GM23338 (cell line): ENCODE measurements around the gene STARD13. TPM values are rescaled to one million over a fixed set of nuclear protein-coding genes. Genes with fewer than 3 reads are reported as not detected.

Experiments
- ATAC-seq: fragments of 200-7000 bp; cut with Tn5 transposase; 3 replicates; pipeline ENCODE4 v1.9.1; 2020
- DNase-seq: peaks from one replicate; pipeline ENCODE4 v3.0.0-alpha.2; 2015; ENCODE audit warnings: low spot score
- H2AFZ ChIP-seq: fragments of 200-600 bp; sonication (generic); 2 replicates; pipeline ENCODE4 v1.8.0; 2016; ENCODE audit warnings: antibody characterized with exemption, mild to moderate bottlenecking, moderate library complexity
- H3F3A ChIP-seq: fragments of 200-600 bp; sonication (generic); replicated peaks from 2 replicates; pipeline ENCODE4 v1.8.0; 2017; ENCODE audit warnings: antibody characterized with exemption, mixed run types, low read depth
- H3K27ac ChIP-seq: fragments of 200-600 bp; sonication (generic); 2 replicates; pipeline ENCODE4 v1.6.1; 2016; ENCODE audit warnings: low read depth
- H3K27me3 ChIP-seq: fragments of 200-600 bp; sonication (generic); 2 replicates; pipeline ENCODE4 v1.8.0; 2016; ENCODE audit warnings: mild to moderate bottlenecking, mixed run types, moderate library complexity; ENCODE audit not compliant: insufficient read depth
- H3K36me3 ChIP-seq: fragments of 200-600 bp; sonication (generic); 2 replicates; pipeline ENCODE4 v1.8.0; 2016; ENCODE audit warnings: mild to moderate bottlenecking; ENCODE audit not compliant: insufficient read depth
- H3K4me1 ChIP-seq: fragments of 200-600 bp; sonication (generic); 2 replicates; pipeline ENCODE4 v1.8.0; 2016; ENCODE audit warnings: mild to moderate bottlenecking, moderate library complexity; ENCODE audit not compliant: insufficient read depth
- H3K4me2 ChIP-seq: fragments of 200-600 bp; sonication (generic); 2 replicates; pipeline ENCODE4 v1.7.1; 2017; ENCODE audit warnings: mixed run types
- H3K4me3 ChIP-seq: fragments of 200-600 bp; sonication (generic); 2 replicates; pipeline ENCODE4 v1.6.1; 2016; ENCODE audit warnings: mixed run types
- H3K79me2 ChIP-seq: fragments of 200-600 bp; sonication (generic); replicated peaks from 2 replicates; pipeline ENCODE4 v1.8.0; 2017; ENCODE audit warnings: mild to moderate bottlenecking; ENCODE audit not compliant: insufficient read depth
- H3K9me2 ChIP-seq: fragments of 200-600 bp; sonication (generic); 2 replicates; pipeline ENCODE4 v1.8.0; 2017; ENCODE audit not compliant: insufficient read depth
- H4K20me1 ChIP-seq: fragments of 200-600 bp; sonication (generic); replicated peaks from 2 replicates; pipeline ENCODE4 v1.8.0; 2017; ENCODE audit warnings: mild to moderate bottlenecking; ENCODE audit not compliant: insufficient read depth
- H3K27ac Mint-ChIP-seq: 2 replicates; pipeline ENCODE4 v1.8.0; 2020; ENCODE audit warnings: inconsistent platforms, mild to moderate bottlenecking, moderate library complexity, mixed read lengths
- H3K27me3 Mint-ChIP-seq: 3 replicates; pipeline ENCODE4 v1.8.0; 2022; ENCODE audit warnings: low read depth, mild to moderate bottlenecking, moderate library complexity, mixed read lengths, inconsistent platforms; ENCODE audit not compliant: insufficient read depth, poor library complexity
- H3K36me3 Mint-ChIP-seq: 3 replicates; pipeline ENCODE4 v1.8.0; 2021; ENCODE audit warnings: low read depth, mild to moderate bottlenecking, inconsistent platforms, moderate library complexity, mixed read lengths
- H3K4me1 Mint-ChIP-seq: 3 replicates; pipeline ENCODE4 v1.8.0; 2020; ENCODE audit warnings: mild to moderate bottlenecking, inconsistent platforms, mixed read lengths
- H3K4me3 Mint-ChIP-seq: 3 replicates; pipeline ENCODE4 v1.8.0; 2021; ENCODE audit warnings: moderate library complexity, mild to moderate bottlenecking, inconsistent platforms, mixed read lengths
- H3K9me3 Mint-ChIP-seq: 3 replicates; pipeline ENCODE4 v1.8.0; 2020; ENCODE audit warnings: moderate library complexity, mild to moderate bottlenecking, inconsistent platforms, mixed read lengths
- CREB1 ChIP-seq: fragments of 250-450 bp; sonication (Bioruptor Pico); IDR thresholded peaks from 2 replicates; pipeline ENCODE4 v1.5.0; 2020; ENCODE audit warnings: low read depth, mild to moderate bottlenecking, moderate library complexity
- EZH2 ChIP-seq: fragments of 200-600 bp; sonication (generic); IDR thresholded peaks from one replicate; pipeline ENCODE4 v1.8.0; 2017; ENCODE audit warnings: antibody characterized with exemption, mild to moderate bottlenecking, low read depth; ENCODE audit not compliant: unreplicated experiment
- EZH2phosphoT487 ChIP-seq: fragments of 200-600 bp; sonication (generic); IDR thresholded peaks from one replicate; pipeline ENCODE4 v1.8.1; 2018; ENCODE audit warnings: antibody characterized with exemption; ENCODE audit not compliant: unreplicated experiment
- JUNB ChIP-seq: IDR thresholded peaks from one replicate; pipeline ENCODE4 v1.6.1; 2016; ENCODE audit warnings: antibody characterized with exemption; ENCODE audit not compliant: unreplicated experiment
- NANOG ChIP-seq: IDR thresholded peaks from 2 replicates; pipeline ENCODE4 v1.6.1; 2016; ENCODE audit warnings: antibody characterized with exemption, borderline replicate concordance
- POLR2AphosphoS5 ChIP-seq: IDR thresholded peaks from 2 replicates; pipeline ENCODE4 v1.6.1; 2016; ENCODE audit warnings: antibody characterized with exemption, low read depth
- STAT1 ChIP-seq: IDR thresholded peaks from one replicate; pipeline ENCODE4 v1.6.1; 2016; ENCODE audit warnings: antibody characterized with exemption; ENCODE audit not compliant: unreplicated experiment
- ZNF114 ChIP-seq: fragments of 250-450 bp; sonication (Bioruptor Pico); IDR thresholded peaks from 2 replicates; pipeline ENCODE4 v1.5.0; 2020; ENCODE audit warnings: mild to moderate bottlenecking, moderate library complexity
- ZNF331 ChIP-seq: fragments of 250-450 bp; sonication (Bioruptor Pico); IDR thresholded peaks from 2 replicates; pipeline ENCODE4 v1.5.0; 2020; ENCODE audit warnings: low read depth, mild to moderate bottlenecking, moderate library complexity
- polyA plus RNA-seq: library from polyadenylated mRNA; unstranded; fragments of >200 nt; fragmentation: Nextera tagmentation; extraction: Ambion mirVana; gene quantifications from 2 replicates; pipeline ENCODE4 v1.2.1, GENCODE V29; 2016
- total RNA-seq: library from RNA; depleted of rRNA; stranded (reverse); fragments of >200 nt; shearing (Covaris generic); gene quantifications from 2 replicates; pipeline ENCODE4 v1.2.3, GENCODE V29; 2014
- TF ChIP-seq, protein P1 (sequence below): IDR thresholded peaks from 2 replicates; pipeline ENCODE4 v1.6.1; 2016; ENCODE audit warnings: antibody characterized with exemption
- TF ChIP-seq, protein P2 (sequence below), 2 experiments: fragments of 200-600 bp in 1 of 2; sonication (generic) in 1 of 2; conservative IDR thresholded peaks; 2 replicates each; pipeline versions ENCODE4 v1.5.1 to v1.6.1; 2016 to 2017; ENCODE audit warnings: antibody characterized with exemption in 2 of 2, low read depth in 2 of 2, mild to moderate bottlenecking in 2 of 2, moderate library complexity in 1 of 2
- TF ChIP-seq, protein P3 (sequence below): IDR thresholded peaks from one replicate; pipeline ENCODE4 v1.6.1; 2018; ENCODE audit warnings: antibody characterized with exemption; ENCODE audit not compliant: unreplicated experiment
- TF ChIP-seq, protein P4 (sequence below): fragments of 250-450 bp; sonication (Bioruptor Pico); IDR thresholded peaks from 2 replicates; pipeline ENCODE4 v1.5.0; 2020; ENCODE audit warnings: mild to moderate bottlenecking, moderate library complexity

STARD13 gene
- total and polyA plus RNA-seq, 2 experiments from 2014 or later = 3.2 to 5.2 TPM

DNA sequence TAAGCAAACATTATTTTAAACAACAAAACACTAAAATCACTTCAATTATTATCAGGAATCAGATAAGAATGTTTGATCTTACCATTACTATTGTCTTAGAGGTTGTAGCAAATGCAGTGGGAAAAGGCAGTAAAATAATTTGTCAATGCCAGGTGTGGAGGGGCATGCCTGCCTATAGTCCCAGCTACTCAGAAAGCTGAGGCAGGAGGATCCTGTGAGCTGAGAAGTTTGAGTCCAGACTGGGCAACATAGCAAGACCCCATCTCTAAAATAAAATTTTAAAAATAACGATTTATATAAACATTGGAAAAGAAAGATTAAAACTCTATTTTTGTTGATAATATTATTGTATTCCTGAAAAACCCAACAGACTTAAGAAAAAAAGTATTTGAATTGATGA, 202.5 kb downstream of the STARD13 start:
- Histone ChIP-seq H3K4me2 (no peak overlapping the region), H3K4me3 (no peak overlapping the region), H3K27me3 (no peaks in the 10 kb centered on the region), H3K36me3 (no peaks in the 10 kb centered on the region), H3K4me1 (no peaks in the 10 kb centered on the region), H4K20me1 (no peaks in the 10 kb centered on the region), H3K79me2 (no peaks in the 10 kb centered on the region), H3K27ac (no peak overlapping the region), H3K9me2 (0 out of 2 replicates have a peak, but pooled peaks cover 5% of the 10 kb centered on the region), H3F3A (no peaks in the 10 kb centered on the region), H2AFZ (no peak overlapping the region)
- H3K27me3 Mint-ChIP-seq = peaks cover 5% of the 10 kb centered on the region
- TF ChIP-seq JUNB (no peak), ZNF331 (no peak), NANOG (no peak), ZNF114 (CRISPR knock-in tag) (no peak), STAT1 (no peak), EZH2 (no peak), CREB1 (no peak), EZH2phosphoT487 (no peak), POLR2AphosphoS5 (no peak)
- TF ChIP-seq, protein P1, sequence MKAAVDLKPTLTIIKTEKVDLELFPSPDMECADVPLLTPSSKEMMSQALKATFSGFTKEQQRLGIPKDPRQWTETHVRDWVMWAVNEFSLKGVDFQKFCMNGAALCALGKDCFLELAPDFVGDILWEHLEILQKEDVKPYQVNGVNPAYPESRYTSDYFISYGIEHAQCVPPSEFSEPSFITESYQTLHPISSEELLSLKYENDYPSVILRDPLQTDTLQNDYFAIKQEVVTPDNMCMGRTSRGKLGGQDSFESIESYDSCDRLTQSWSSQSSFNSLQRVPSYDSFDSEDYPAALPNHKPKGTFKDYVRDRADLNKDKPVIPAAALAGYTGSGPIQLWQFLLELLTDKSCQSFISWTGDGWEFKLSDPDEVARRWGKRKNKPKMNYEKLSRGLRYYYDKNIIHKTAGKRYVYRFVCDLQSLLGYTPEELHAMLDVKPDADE = no peak
- TF ChIP-seq, protein P2, sequence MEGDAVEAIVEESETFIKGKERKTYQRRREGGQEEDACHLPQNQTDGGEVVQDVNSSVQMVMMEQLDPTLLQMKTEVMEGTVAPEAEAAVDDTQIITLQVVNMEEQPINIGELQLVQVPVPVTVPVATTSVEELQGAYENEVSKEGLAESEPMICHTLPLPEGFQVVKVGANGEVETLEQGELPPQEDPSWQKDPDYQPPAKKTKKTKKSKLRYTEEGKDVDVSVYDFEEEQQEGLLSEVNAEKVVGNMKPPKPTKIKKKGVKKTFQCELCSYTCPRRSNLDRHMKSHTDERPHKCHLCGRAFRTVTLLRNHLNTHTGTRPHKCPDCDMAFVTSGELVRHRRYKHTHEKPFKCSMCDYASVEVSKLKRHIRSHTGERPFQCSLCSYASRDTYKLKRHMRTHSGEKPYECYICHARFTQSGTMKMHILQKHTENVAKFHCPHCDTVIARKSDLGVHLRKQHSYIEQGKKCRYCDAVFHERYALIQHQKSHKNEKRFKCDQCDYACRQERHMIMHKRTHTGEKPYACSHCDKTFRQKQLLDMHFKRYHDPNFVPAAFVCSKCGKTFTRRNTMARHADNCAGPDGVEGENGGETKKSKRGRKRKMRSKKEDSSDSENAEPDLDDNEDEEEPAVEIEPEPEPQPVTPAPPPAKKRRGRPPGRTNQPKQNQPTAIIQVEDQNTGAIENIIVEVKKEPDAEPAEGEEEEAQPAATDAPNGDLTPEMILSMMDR (conservative IDR thresholded peaks at IDR 0.05; ENCODE audit: low read depth in 2 of 2) = no peak
- TF ChIP-seq, protein P3, sequence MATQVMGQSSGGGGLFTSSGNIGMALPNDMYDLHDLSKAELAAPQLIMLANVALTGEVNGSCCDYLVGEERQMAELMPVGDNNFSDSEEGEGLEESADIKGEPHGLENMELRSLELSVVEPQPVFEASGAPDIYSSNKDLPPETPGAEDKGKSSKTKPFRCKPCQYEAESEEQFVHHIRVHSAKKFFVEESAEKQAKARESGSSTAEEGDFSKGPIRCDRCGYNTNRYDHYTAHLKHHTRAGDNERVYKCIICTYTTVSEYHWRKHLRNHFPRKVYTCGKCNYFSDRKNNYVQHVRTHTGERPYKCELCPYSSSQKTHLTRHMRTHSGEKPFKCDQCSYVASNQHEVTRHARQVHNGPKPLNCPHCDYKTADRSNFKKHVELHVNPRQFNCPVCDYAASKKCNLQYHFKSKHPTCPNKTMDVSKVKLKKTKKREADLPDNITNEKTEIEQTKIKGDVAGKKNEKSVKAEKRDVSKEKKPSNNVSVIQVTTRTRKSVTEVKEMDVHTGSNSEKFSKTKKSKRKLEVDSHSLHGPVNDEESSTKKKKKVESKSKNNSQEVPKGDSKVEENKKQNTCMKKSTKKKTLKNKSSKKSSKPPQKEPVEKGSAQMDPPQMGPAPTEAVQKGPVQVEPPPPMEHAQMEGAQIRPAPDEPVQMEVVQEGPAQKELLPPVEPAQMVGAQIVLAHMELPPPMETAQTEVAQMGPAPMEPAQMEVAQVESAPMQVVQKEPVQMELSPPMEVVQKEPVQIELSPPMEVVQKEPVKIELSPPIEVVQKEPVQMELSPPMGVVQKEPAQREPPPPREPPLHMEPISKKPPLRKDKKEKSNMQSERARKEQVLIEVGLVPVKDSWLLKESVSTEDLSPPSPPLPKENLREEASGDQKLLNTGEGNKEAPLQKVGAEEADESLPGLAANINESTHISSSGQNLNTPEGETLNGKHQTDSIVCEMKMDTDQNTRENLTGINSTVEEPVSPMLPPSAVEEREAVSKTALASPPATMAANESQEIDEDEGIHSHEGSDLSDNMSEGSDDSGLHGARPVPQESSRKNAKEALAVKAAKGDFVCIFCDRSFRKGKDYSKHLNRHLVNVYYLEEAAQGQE = no peak
- TF ChIP-seq, protein P4, sequence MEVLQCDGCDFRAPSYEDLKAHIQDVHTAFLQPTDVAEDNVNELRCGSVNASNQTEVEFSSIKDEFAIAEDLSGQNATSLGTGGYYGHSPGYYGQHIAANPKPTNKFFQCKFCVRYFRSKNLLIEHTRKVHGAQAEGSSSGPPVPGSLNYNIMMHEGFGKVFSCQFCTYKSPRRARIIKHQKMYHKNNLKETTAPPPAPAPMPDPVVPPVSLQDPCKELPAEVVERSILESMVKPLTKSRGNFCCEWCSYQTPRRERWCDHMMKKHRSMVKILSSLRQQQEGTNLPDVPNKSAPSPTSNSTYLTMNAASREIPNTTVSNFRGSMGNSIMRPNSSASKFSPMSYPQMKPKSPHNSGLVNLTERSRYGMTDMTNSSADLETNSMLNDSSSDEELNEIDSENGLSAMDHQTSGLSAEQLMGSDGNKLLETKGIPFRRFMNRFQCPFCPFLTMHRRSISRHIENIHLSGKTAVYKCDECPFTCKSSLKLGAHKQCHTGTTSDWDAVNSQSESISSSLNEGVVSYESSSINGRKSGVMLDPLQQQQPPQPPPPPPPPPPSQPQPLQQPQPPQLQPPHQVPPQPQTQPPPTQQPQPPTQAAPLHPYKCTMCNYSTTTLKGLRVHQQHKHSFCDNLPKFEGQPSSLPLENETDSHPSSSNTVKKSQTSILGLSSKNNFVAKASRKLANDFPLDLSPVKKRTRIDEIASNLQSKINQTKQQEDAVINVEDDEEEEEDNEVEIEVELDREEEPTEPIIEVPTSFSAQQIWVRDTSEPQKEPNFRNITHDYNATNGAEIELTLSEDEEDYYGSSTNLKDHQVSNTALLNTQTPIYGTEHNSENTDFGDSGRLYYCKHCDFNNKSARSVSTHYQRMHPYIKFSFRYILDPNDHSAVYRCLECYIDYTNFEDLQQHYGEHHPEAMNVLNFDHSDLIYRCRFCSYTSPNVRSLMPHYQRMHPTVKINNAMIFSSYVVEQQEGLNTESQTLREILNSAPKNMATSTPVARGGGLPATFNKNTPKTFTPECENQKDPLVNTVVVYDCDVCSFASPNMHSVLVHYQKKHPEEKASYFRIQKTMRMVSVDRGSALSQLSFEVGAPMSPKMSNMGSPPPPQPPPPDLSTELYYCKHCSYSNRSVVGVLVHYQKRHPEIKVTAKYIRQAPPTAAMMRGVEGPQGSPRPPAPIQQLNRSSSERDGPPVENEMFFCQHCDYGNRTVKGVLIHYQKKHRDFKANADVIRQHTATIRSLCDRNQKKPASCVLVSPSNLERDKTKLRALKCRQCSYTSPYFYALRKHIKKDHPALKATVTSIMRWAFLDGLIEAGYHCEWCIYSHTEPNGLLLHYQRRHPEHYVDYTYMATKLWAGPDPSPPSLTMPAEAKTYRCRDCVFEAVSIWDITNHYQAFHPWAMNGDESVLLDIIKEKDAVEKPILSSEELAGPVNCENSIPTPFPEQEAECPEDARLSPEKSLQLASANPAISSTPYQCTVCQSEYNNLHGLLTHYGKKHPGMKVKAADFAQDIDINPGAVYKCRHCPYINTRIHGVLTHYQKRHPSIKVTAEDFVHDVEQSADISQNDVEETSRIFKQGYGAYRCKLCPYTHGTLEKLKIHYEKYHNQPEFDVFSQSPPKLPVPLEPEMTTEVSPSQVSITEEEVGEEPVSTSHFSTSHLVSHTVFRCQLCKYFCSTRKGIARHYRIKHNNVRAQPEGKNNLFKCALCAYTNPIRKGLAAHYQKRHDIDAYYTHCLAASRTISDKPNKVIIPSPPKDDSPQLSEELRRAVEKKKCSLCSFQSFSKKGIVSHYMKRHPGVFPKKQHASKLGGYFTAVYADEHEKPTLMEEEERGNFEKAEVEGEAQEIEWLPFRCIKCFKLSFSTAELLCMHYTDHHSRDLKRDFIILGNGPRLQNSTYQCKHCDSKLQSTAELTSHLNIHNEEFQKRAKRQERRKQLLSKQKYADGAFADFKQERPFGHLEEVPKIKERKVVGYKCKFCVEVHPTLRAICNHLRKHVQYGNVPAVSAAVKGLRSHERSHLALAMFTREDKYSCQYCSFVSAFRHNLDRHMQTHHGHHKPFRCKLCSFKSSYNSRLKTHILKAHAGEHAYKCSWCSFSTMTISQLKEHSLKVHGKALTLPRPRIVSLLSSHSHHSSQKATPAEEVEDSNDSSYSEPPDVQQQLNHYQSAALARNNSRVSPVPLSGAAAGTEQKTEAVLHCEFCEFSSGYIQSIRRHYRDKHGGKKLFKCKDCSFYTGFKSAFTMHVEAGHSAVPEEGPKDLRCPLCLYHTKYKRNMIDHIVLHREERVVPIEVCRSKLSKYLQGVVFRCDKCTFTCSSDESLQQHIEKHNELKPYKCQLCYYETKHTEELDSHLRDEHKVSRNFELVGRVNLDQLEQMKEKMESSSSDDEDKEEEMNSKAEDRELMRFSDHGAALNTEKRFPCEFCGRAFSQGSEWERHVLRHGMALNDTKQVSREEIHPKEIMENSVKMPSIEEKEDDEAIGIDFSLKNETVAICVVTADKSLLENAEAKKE (CRISPR knock-in tag) = no peak
- DNase-seq = no peak
- H3K9me3 Mint-ChIP-seq = no peaks in the 10 kb centered on the region
- H3K36me3 Mint-ChIP-seq = no peaks in the 10 kb centered on the region
- no peak overlapping the region for H3K4me3 Mint-ChIP-seq
- H3K4me1 Mint-ChIP-seq = no peaks in the 10 kb centered on the region; the same call in 2 of the 3 replicates
- ATAC-seq = no peak
- no peak overlapping the region for H3K27ac Mint-ChIP-seq
